B cell (primary cell): Measurements from ENCODE around the gene MBTPS1. TPM values are rescaled to one million over a fixed set of nuclear protein-coding genes. Genes with fewer than 3 reads are reported as not detected.

ENCODE experiments used
- ATAC-seq: fragments of 200-7000 bp; cut with Tn5 transposase; one replicate; pipeline ENCODE4 v1.10.0; 2021; ENCODE audit warnings: low read depth, mild to moderate bottlenecking, moderate number of reproducible peaks, moderate library complexity
- CTCF ChIA-PET: fragments of 350-600 bp; sonication (Branson Sonifier 250); formaldehyde crosslinking; loops from one replicate; lab custom pipeline; 2021; ENCODE audit warnings: antibody characterized with exemption, inconsistent platforms; lab: Charles Lee
- POLR2A ChIA-PET: fragments of 350-600 bp; sonication (Branson Sonifier 250); formaldehyde crosslinking; loops from one replicate; lab custom pipeline; 2021; ENCODE audit warnings: antibody characterized with exemption; lab: Charles Lee
- DNase-seq: peaks from one replicate; pipeline ENCODE4 v3.0.0; 2013
- H2AFZ ChIP-seq: 2 replicates; pipeline ENCODE4 v1.6.1; 2012; ENCODE audit warnings: mild to moderate bottlenecking, low read depth, low read length; ENCODE audit not compliant: insufficient read depth, poor library complexity, severe bottlenecking
- H3K27ac ChIP-seq, 2 donors: 1 replicate in 1 of 2; 2 replicates in 1 of 2; pipeline ENCODE4 v1.5.1; 2012 to 2013; ENCODE audit warnings: low read length in 2 of 2, mild to moderate bottlenecking in 2 of 2, moderate library complexity in 1 of 2
- H3K27me3 ChIP-seq, 4 experiments: fragments of 200-600 bp in 1 of 4; sonication (generic) in 1 of 4; replicated peaks in 1 of 4; 1 replicate in 2 of 4; 2 replicates in 2 of 4; pipeline versions ENCODE4 v1.6.1 to v1.7.0; 2013 to 2016; ENCODE audit warnings: low read length in 3 of 4, mild to moderate bottlenecking in 2 of 4, mixed read lengths in 1 of 4, moderate library complexity in 1 of 4; ENCODE audit not compliant: insufficient read depth in 4 of 4, control insufficient read depth in 3 of 4; ENCODE audit errors: control extremely low read depth in 1 of 4
- H3K36me3 ChIP-seq, 2 experiments: replicated peaks in 1 of 2; 1 replicate in 1 of 2; 2 replicates in 1 of 2; pipeline versions ENCODE4 v1.6.1 to v1.7.1; 2013; ENCODE audit warnings: low read length in 1 of 2; ENCODE audit not compliant: insufficient read depth in 2 of 2, control insufficient read depth in 1 of 2; ENCODE audit errors: control extremely low read depth in 1 of 2, extremely low read depth in 1 of 2
- H3K4me1 ChIP-seq, 2 donors: fragments of 200-600 bp in 1 of 2; sonication (generic) in 1 of 2; 1 replicate in 1 of 2; 2 replicates in 1 of 2; pipeline versions ENCODE4 v1.5.1 to v1.6.1; 2013 to 2017; ENCODE audit warnings: low read length in 2 of 2; ENCODE audit not compliant: control insufficient read depth in 2 of 2, insufficient read depth in 2 of 2
- H3K4me2 ChIP-seq: replicated peaks from 2 replicates; pipeline ENCODE3; 2012; ENCODE audit warnings: mild to moderate bottlenecking, low read depth, low read length; ENCODE audit not compliant: poor library complexity, severe bottlenecking
- H3K4me3 ChIP-seq, 5 experiments: fragments of 200-600 bp in 1 of 5; sonication (generic) in 1 of 5; 1 replicate in 3 of 5; 2 replicates in 2 of 5; pipeline versions ENCODE4 v1.5.1 to v1.7.0; 2011 to 2016; ENCODE audit warnings: low read length in 4 of 5, mild to moderate bottlenecking in 4 of 5, low read depth in 2 of 5, control low read depth in 1 of 5, moderate library complexity in 1 of 5; ENCODE audit not compliant: insufficient read depth in 1 of 5; ENCODE audit errors: control extremely low read depth in 1 of 5, extremely low read depth in 1 of 5
- H3K79me2 ChIP-seq: fragments of 200-600 bp; sonication (generic); one replicate; pipeline ENCODE4 v1.6.0; 2016; ENCODE audit warnings: low read length; ENCODE audit not compliant: control insufficient read depth, insufficient read depth
- H3K9ac ChIP-seq: fragments of 200-600 bp; sonication (generic); 2 replicates; pipeline ENCODE4 v1.6.1; 2017; ENCODE audit warnings: mild to moderate bottlenecking, low read length, moderate library complexity
- H3K9me3 ChIP-seq, 3 donors: one replicate each; pipeline versions ENCODE4 v1.6.1 to v1.7.1; 2013; ENCODE audit warnings: low read length in 2 of 3; ENCODE audit not compliant: control insufficient read depth in 2 of 3, insufficient read depth in 1 of 3; ENCODE audit errors: control extremely low read depth in 1 of 3
- H4K20me1 ChIP-seq: 2 replicates; pipeline ENCODE4 v1.6.0; 2012; ENCODE audit warnings: mild to moderate bottlenecking, low read length; ENCODE audit not compliant: insufficient read depth, control insufficient read depth, poor library complexity, severe bottlenecking
- H3K27ac Mint-ChIP-seq: one replicate; pipeline ENCODE4 v1.8.0; 2021; ENCODE audit warnings: mixed read lengths
- H3K27me3 Mint-ChIP-seq: one replicate; pipeline ENCODE4 v1.8.0; 2021; ENCODE audit warnings: mixed read lengths
- H3K4me1 Mint-ChIP-seq: one replicate; pipeline ENCODE4 v1.8.0; 2021; ENCODE audit warnings: mixed read lengths
- H3K4me3 Mint-ChIP-seq: one replicate; pipeline ENCODE4 v1.8.0; 2021; ENCODE audit warnings: mixed read lengths
- H3K9me3 Mint-ChIP-seq: one replicate; pipeline ENCODE4 v1.8.0; 2022; ENCODE audit warnings: mixed read lengths; ENCODE audit not compliant: insufficient read depth
- CTCF ChIP-seq: fragments of 200-600 bp; IDR thresholded peaks from one replicate; pipeline ENCODE4 v1.8.0; 2022; ENCODE audit warnings: antibody characterized with exemption, mild to moderate bottlenecking
- EZH2 ChIP-seq: IDR thresholded peaks from 2 replicates; pipeline ENCODE4 v1.6.1; 2012; ENCODE audit warnings: borderline replicate concordance, low read depth, mild to moderate bottlenecking, moderate library complexity, low read length; ENCODE audit not compliant: insufficient read depth, poor library complexity, severe bottlenecking
- WGBS: methylation state at CpG from one replicate; pipeline ENCODE4 v1.1.5; 2013; ENCODE audit warnings: missing lambda C conversion rate; ENCODE audit not compliant: insufficient coverage; 5-methylcytosine and 5-hydroxymethylcytosine counted together
- intact Hi-C: fragments of 100-400 bp; cut with micrococcal nuclease; formaldehyde crosslinking; loops from one replicate; pipeline ENCODE4 v1.10.0; 2022
- polyA plus RNA-seq: library from polyadenylated mRNA; depleted of rRNA; stranded (reverse); fragments of >200 nt; gene quantifications from 2 replicates; pipeline ENCODE4 v1.2.3, GENCODE V29; 2012
- total RNA-seq, 2 donors: library from RNA; stranded (reverse); fragments of 120-200 nt in 1 of 2; gene quantifications; 1 replicate in 1 of 2; 2 replicates in 1 of 2; pipeline versions ENCODE4 v1.2.3 to v1.2.4, GENCODE V29; 2013 to 2022

Gene MBTPS1
- total and polyA plus RNA-seq, 2 donors (not counting 1 experiment from before 2014, with no cell fraction given): 85.9 to 120 TPM

- CTCF ChIA-PET: interaction anchor here (0.5 to 1.7 kb wide), 3 partner anchors 15 to 441 kb away, joined by 3 to 7 read pairs (median 4); no protein-coding TSS in a partner anchor
These were observed 47.2 kb downstream of the MBTPS1 start for GRCh38 chr16:84069540-84069939.

More at GRCh38 chr16:84069540-84069939, 47.2 kb downstream of the MBTPS1 start:
- H3K36me3 ChIP-seq: peaks cover 2 to 78% of the 10 kb centered on the region in 2 experiments
- DNase-seq (no peak), ATAC-seq (no peak)
- intact Hi-C loops: loop anchor here (5.0 kb wide), 1 partner anchor 112 kb away; no protein-coding TSS in a partner anchor
- no peak for TF ChIP-seq EZH2
- no peak for TF ChIP-seq CTCF
- Mint-ChIP-seq H3K9me3 (no peaks in the 10 kb centered on the region), H3K27ac (no peak overlapping the region), H3K4me1 (no peaks in the 10 kb centered on the region), H3K27me3 (no peaks in the 10 kb centered on the region), H3K4me3 (no peak overlapping the region)
- H2AFZ ChIP-seq: no peak overlapping the region
- no peak overlapping the region for H3K27ac ChIP-seq
- no peaks in the 10 kb centered on the region for H3K9me3 ChIP-seq
- no peaks in the 10 kb centered on the region for H3K4me1 ChIP-seq
- H4K20me1 ChIP-seq: peaks cover 4% of the 10 kb centered on the region
- no peak overlapping the region for H3K4me2 ChIP-seq
- H3K79me2 ChIP-seq: no peaks in the 10 kb centered on the region
- H3K27me3 ChIP-seq: no peaks in the 10 kb centered on the region
- POLR2A ChIA-PET: no interaction called here
- 97% methylated on average over 3 of the region's 6 CpGs for WGBS
- H3K9ac ChIP-seq: no peak overlapping the region
- no peak overlapping the region for H3K4me3 ChIP-seq
